Measurements from ENCODE around the gene APLP1.

- TF ChIP-seq CTCF (IDR thresholded peaks at IDR 0.05), result no peak
- no peak for TF ChIP-seq ZFX (IDR thresholded peaks at IDR 0.05; ENCODE audit: borderline replicate concordance)
These were observed 36.9 kb downstream of the APLP1 start for GRCh38 chr19:35905178-35905727.
